WERI-Rb-1 (cell line): ENCODE data around the gene TMA7B.
"Not testable (repeated sequence)": the region's sequence is repeated elsewhere in the genome, so short reads cannot be mapped to it uniquely, and the experiment has no call there.

Experiments
- DNase-seq: peaks from one replicate; pipeline ENCODE4 v3.0.0-alpha.2; 2020
- H3K27ac ChIP-seq: fragments of 250-450 bp; sonication (Bioruptor Pico); 2 replicates; pipeline ENCODE4 v1.5.1; 2020; ENCODE audit warnings: mild to moderate bottlenecking, moderate library complexity
- H3K27me3 ChIP-seq: fragments of 250-450 bp; sonication (Bioruptor Pico); 2 replicates; pipeline ENCODE4 v1.5.1; 2021; ENCODE audit warnings: mild to moderate bottlenecking, low read depth, moderate library complexity; ENCODE audit not compliant: insufficient read depth, severe bottlenecking
- H3K36me3 ChIP-seq: fragments of 250-450 bp; sonication (Bioruptor Pico); 2 replicates; pipeline ENCODE4 v1.5.1; 2020; ENCODE audit warnings: mild to moderate bottlenecking, moderate library complexity
- H3K4me3 ChIP-seq: 2 replicates; pipeline ENCODE4 v1.5.1; 2011; ENCODE audit warnings: low read depth, mild to moderate bottlenecking, control low read depth, low read length
- H3K9me3 ChIP-seq: fragments of 250-450 bp; sonication (Bioruptor Pico); 2 replicates; pipeline ENCODE4 v1.5.1; 2021; ENCODE audit warnings: mild to moderate bottlenecking, moderate library complexity; ENCODE audit not compliant: severe bottlenecking
- CTCF ChIP-seq: IDR thresholded peaks from 2 replicates; pipeline ENCODE4 v1.5.1; 2011; ENCODE audit warnings: low read depth, mild to moderate bottlenecking, control low read depth, inconsistent platforms, low read length

Gene TMA7B

DNA sequence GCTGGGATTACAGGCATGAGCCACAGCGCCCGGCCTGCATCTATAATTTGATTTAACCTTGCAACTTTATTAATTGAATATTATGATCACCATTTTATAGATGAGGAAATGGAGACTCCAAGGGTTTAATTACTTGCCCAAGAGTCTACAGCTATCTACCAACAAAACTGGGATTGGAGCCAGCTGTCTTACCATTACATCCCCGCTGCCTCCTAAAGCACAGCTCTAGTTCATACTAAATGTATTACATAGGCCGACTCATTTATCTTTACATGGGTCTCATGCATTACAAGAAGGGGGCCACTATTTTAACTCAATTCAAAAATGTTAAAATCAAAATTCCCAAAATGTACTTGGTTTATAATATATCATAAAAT, 14.1 kb upstream of the TMA7B start:
- Histone ChIP-seq H3K4me3 (no peak overlapping the region), H3K27ac (peak overlapping the region; percentile 14; the same call in 1 of the 2 replicates), H3K36me3 (no peaks in the 10 kb centered on the region), H3K9me3 (no peaks in the 10 kb centered on the region), H3K27me3 (no peaks in the 10 kb centered on the region)
- no peak for TF ChIP-seq CTCF
- DNase-seq = no peak

DNA sequence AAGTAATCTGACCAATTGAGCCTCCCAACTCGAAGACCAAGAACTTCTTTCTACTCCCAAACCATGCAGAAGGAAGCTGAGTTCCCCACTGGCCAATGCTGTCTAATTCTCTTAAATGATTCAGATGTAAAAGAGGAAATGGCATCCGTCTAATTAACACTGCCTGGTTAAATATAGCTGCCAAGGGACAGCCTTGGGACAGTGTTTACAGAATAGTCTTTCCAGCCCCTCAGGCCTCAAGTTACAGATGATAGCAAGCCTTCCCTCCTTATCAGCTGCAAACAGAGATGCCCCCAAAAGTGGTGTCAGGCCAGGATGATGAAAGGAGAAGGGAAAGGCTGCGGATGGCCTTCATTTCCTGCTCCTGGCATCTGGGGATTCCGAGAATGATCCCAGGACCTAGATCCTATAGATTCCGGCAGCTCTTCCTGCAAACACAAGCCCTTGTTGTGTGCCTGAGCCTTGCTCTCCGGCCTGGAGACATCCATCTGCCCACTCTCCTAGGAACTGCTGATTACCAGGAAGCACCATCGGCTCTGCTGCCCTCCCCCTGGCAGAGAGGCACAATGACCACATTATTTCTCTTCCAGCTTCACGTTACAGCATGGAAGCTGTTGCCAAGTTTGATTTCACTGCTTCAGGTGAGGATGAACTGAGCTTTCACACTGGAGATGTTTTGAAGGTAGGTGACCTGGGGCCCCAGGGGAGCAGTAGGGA, 13.5 kb upstream of the TMA7B start:
- Histone ChIP-seq H3K27me3 (no peaks in the 10 kb centered on the region), H3K9me3 (no peaks in the 10 kb centered on the region), H3K36me3 (no peaks in the 10 kb centered on the region), H3K27ac (peak overlapping the region; percentile 14; the same call in 1 of the 2 replicates), H3K4me3 (no peak overlapping the region)
- TF ChIP-seq CTCF = no peak
- DNase-seq = no peak

DNA sequence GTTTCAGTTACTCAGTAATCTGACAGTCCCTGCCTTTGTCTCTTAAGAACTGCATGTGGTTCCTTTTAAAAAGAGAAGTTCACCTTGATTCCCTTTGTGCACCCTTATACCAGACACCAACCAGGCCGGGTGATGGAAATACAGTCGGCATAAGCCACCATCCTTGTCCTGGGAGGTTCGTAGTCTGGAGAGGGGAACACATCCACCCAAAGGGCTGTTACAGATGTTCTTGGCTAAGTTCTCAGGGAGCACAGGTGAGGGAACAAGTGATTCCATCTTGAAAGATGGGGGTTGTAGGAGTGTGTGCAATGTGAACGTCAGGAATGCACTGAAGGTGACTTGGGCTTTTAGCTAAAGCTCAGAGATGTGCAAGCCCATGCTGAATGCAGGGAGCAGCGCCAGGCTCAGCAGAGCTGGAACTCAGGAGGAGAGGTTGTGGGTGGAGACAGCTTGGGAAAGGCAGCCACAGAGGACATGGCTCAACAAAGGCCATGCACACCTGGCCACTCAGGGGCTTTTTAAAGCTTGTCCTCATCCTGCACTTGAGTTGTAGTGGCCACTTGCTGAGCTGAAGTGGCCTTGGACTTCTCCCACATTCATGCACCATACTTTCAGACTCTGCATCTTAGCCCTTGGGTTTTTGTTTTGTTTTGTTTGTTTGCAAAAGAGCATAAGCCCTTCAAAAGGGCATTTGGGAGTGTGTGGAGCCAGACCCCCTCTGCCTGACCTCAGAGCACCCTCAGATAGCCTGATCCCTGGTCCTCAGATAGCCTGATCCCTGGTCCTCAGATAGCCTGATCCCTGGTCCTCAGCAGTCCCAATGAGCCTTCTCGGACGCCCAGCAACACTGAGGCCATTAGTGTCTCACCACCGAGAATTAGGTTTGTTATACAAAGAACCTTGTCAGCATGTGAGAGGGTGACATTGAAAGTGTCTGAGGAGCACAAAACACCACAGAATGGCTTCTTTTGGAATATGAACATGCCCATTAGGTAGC, 12.7 kb upstream of the TMA7B start:
- no peak for TF ChIP-seq CTCF
- Histone ChIP-seq H3K27me3 (no peaks in the 10 kb centered on the region), H3K4me3 (no peak overlapping the region), H3K9me3 (no peaks in the 10 kb centered on the region), H3K27ac (no peak overlapping the region), H3K36me3 (no peaks in the 10 kb centered on the region)
- DNase-seq = no peak

- H3K27me3 ChIP-seq = no peaks in the 10 kb centered on the region
- TF ChIP-seq CTCF = no peak
- H3K36me3 ChIP-seq = no peaks in the 10 kb centered on the region
- H3K27ac ChIP-seq = no peak overlapping the region
- DNase-seq = no peak
- H3K4me3 ChIP-seq = no peak overlapping the region
- no peaks in the 10 kb centered on the region for H3K9me3 ChIP-seq
These were observed 10.0 kb upstream of the TMA7B start for GRCh38 chr22:39949964-39950737.

DNA sequence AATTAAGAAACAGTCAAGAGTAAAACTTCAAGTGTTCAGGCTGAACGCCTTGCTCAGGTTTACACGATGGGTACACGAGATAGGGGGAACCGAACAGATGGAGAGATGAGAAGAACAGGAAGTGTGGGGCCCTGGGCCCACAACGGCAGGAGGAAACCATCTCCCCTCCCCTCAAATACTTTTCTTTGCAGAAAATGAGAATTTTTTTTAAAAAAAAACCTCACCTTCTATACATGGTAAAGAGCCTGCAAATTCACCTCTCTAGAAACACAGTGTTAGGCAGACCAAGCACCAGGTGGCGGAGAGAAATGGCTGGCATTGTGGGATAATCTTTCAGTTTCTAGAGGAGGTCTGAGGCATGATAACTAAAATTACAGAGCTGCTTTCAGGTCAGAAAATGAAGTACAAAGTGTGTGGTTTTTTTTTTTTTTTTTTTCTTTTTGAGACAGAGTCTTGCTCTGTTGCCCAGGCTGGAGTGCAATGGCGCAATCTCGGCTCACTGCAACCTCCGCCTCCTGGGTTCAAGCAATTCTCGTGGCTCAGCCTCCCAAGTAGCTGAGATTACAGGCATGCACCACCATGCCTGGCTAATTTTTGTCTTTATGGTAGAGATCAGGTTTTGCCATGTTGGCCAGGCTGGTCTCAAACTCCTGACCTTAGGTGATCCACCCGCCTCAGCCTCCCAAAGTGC, 8.4 kb upstream of the TMA7B start:
- not testable (repeated sequence) for H3K9me3 ChIP-seq, H3K4me3 ChIP-seq, H3K27ac ChIP-seq, DNase-seq, H3K27me3 ChIP-seq, H3K36me3 ChIP-seq
